Right lobe of liver (tissue), 4 donors: ENCODE data around the gene CYTH3.

Source experiments
- POLR2A ChIP-seq: fragments of 450-650 bp; IDR thresholded peaks from one replicate; pipeline ENCODE4 v1.6.1; 2017; ENCODE audit warnings: antibody characterized with exemption, mild to moderate bottlenecking
- TF ChIP-seq, protein P1 (sequence below), 4 donors: fragments of 200-600 bp in 3 of 4; fragments of 450-650 bp in 1 of 4; IDR thresholded peaks; one replicate each; pipeline versions ENCODE4 v1.5.1 to v1.8.0; 2016 to 2022; ENCODE audit warnings: antibody characterized with exemption in 4 of 4, mild to moderate bottlenecking in 2 of 4
- donor health status: DM: no; HTN: no; CAD: no.
- donor health status: DM: no; HTN: no; CAD: no.
- donor health status: DM: no; HTN: yes; CAD: no.

GRCh38 chr7:6268907-6269306 lies 3.5 kb downstream of the CYTH3 start:
- TF ChIP-seq, protein P1, sequence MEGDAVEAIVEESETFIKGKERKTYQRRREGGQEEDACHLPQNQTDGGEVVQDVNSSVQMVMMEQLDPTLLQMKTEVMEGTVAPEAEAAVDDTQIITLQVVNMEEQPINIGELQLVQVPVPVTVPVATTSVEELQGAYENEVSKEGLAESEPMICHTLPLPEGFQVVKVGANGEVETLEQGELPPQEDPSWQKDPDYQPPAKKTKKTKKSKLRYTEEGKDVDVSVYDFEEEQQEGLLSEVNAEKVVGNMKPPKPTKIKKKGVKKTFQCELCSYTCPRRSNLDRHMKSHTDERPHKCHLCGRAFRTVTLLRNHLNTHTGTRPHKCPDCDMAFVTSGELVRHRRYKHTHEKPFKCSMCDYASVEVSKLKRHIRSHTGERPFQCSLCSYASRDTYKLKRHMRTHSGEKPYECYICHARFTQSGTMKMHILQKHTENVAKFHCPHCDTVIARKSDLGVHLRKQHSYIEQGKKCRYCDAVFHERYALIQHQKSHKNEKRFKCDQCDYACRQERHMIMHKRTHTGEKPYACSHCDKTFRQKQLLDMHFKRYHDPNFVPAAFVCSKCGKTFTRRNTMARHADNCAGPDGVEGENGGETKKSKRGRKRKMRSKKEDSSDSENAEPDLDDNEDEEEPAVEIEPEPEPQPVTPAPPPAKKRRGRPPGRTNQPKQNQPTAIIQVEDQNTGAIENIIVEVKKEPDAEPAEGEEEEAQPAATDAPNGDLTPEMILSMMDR (IDR thresholded peaks at IDR 0.05), result no peak
- TF ChIP-seq POLR2A, result no peak
